DMS153 treated with DMSO at 0.1 percent for 48 hours (cell line): Measurements from ENCODE around the gene TP73.
"Not testable (repeated sequence)": the region's sequence is repeated elsewhere in the genome, so short reads cannot be mapped to it uniquely, and the experiment has no call there.

Experiments used
- DNase-seq: peaks from one replicate; lab custom pipeline; 2025; ENCODE audit not compliant: unreplicated experiment; lab: John Stamatoyannopoulos, UW

Gene TP73

DNA sequence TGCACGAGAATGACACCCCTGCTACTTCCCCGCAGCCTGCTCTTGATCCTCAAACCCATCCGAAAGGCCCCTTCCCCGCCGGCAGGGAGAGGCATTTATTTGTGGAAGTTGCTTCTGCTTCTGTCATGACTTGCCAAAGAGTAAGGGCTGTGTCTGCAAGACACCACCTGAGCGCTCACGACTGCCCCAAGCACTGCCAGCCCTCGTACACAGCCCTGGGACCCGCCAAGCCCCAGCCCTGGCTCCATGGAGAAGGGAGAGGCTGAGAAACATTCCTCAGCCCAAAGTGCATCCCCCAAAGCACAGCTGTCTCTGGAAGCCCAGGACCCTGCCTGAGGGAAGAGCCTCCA, 33.8 kb upstream of the TP73 start:
- no peak for DNase-seq

DNA sequence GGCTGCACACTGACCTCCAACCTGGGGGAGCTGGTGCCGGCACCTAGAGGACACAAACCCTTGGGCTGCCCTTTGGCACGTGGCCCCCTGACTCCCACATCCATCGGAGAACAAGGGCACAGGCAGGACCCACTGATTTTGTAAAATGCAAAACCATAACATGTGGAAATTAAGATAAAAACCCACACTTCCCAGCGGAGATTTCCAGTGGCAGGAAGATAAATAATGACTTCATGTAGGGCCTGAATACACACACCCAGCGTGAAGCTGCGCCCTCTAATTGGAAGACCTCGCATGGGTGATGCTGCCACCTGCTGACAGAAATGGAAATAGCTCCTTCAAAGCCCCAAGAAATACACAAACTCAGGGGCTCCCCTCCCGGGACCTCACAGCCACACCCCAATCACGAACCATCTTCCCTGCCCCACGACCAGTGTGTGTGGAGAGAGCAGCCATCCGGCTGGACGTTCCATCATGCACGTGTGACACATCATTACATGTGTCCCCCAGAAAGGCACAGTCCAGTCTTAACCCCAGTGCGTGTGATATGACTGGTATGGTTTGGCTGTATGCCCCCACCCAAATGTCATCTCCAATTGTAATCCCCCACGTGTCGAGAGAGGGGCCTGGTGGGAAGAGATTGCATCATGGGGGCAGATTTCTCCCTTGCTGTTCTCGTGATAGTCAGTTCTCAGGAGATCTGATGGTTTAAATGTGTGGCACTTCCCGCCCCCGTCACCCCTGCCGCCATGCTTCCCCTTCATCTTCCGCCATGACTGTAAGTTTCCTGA, 33.2 kb upstream of the TP73 start:
- DNase-seq, result peak; percentile 23

DNA sequence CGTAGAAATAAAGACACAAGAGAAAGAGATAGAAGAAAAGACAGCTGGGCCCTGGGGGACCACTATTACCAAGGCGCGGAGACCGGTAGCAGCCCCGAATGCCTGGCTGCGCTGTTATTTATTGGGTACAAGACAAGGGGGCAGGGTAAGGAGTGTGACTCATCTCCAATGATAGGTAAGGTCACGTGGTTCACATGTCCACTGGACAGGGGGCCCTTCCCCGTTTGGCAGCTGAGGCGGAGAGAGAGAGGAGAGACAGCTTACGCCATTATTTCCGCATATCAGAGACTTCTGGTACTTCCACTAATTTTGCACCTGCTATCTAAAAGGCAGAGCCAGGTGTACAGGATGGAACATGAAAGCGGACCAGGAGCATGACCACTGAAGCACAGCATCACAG, 31.6 kb upstream of the TP73 start:
- DNase-seq, result no peak

DNA sequence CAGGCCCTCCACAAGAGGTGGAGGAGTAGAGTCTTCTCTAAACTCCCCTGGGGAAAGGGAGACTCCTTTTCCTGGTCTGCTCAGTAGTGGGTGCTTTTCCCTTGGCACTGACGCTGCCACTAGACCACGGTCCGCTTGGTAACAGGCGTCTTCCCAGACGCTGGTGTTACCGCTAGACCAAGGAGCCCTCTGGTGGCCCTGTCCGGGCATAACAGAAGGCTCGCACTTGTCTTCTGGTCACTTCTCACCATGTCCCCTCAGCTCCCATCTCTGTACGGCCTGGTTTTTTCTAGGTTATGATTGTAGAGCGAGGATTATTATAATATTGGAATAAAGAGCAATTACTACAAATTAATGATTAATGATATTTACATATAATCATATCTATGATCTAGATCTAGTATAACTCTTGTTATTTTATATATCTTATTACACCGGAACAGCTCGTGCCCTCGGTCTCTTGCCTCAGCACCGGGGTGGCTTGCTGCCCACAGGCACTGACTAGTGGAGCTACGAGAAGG, 31.1 kb upstream of the TP73 start:
- DNase-seq, result not testable (repeated sequence)

DNA sequence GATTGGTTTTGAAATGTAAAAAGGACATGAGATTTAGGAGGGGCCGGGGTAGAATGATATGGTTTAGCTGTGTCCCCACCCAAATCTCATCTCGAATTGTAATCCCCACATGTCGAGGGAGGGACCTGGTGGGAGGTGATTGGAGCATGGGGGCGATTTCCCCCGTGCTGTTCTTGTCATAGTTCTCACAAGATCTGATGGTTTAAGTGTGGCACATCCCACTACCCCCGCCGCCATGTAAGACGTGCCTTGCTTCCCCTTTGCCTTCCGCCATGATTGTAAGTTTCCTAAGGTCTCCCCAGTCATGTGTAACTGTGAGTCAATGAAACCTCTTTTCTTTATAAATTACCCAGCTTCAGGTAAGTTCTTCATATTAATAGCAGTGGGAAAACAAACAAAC, 30.2 kb upstream of the TP73 start:
- not testable (repeated sequence) for DNase-seq

DNA sequence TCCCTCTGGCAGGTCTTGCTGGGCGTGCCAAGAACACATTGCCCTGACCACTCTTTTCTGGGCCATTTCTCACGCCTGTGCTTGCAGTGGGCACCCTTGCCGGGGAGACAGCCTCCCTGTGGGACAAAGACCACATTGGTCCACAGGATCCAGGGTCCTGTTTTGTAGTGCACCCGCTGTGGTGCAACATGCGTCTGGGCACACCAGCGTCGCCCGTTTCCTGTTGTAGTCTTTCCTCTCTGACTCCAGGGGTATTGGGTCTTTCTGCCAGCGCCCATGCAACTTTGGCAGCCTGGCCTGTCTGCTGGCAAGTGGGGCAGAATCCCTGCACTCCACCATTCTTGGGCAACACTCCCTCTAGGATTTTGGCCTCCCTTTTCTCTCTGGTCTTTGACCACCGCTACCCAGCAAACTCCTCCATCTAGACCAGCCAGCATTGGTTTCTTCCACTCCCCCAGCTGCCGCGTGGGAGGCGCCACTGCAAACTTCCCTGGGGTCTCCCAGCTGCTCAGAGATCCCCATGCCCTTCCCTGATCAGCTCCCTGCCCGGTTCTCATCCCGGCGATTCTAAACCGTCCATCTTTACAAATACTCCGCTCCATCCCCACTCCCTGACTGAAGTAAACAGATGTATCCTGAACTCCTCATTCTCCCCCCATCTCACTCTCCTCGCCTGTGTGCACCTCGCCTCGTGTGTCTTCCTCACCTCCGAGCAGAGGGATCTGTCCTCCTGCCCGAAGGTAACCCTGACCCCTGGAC, 28.7 kb upstream of the TP73 start:
- DNase-seq, result no peak

DNA sequence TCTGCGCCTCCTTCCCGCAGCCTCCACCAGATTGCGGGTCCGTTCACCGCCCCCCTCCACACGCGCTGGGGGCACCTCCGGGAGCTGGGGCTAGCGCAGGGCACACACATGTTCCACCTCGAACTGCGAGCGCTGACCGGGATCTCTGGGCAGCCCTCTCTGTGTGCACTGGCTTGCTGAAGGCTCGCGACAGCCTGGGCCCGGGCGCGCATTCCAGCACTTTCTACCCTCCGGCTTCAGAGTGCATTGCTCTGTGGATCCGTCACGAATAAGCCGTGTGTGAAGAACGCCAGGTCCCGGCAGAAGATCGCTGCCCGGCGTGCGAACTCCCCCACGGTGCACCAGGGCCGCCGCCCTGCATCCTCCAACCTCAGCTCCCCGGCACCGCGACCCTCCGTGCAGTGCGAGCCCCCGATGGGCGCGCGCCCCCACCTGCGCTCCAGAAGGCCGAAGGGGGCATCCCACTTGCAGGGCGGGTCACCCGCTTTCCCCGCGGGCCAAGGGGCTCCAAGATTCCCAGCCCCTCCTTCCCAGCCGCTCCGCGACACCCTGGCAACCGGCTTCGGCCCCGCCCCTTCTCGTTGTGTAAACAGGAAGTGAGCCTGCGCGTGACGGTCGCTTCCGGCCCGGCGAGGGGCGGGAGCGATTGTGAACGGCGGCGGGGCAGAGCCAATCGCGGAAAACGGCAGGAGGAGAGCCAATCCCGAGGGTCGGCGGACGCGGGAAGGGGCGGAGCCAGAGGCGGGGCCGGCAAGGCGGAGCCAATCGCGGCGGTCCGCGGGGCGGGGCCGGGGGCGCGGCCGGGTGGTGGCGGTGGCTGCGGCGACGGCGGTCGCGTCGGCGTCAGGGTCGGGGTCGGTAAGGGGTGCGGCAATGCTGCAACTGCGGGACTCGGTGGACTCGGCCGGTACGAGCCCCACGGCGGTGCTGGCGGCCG, 27.8 kb upstream of the TP73 start, which contains the start of gene TPRG1L:
TSS of gene TPRG1L (plus strand) at position 816 of the 937 bp plus-strand sequence. CDS start at position 874, 58 bp downstream.
- DNase-seq, result peak; percentile 28

DNA sequence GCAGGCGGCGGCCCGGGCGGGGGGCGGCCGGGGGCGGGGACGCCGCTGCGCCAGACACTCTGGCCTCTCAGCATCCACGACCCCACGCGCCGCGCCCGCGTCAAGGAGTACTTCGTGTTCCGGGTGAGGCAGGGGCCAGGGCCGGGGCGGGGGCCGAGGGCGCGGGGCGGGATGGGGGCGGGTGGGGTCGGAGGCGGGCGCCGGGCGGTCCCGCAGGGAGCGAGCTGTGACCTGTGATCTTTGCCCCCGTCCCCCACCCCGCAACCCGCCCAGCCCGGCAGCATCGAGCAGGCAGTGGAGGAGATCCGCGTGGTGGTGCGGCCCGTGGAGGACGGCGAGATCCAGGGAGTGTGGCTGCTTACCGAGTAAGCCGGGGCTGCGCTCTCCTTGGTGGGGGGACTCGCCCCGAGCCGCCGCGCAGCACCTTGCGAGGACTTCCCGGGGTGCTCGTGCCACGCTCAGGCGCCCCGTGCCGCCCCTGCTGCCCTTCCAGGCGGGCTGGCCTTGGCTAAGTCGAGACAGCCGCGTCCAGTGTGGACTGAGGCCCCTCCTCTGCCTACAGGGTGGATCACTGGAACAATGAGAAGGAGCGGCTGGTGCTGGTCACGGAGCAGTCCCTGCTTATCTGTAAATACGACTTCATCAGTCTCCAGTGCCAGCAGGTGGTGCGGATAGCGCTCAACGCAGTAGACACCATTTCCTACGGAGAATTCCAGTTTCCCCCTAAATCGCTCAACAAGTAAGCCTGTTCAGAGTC, 27.0 kb upstream of the TP73 start:
- no peak for DNase-seq

DNA sequence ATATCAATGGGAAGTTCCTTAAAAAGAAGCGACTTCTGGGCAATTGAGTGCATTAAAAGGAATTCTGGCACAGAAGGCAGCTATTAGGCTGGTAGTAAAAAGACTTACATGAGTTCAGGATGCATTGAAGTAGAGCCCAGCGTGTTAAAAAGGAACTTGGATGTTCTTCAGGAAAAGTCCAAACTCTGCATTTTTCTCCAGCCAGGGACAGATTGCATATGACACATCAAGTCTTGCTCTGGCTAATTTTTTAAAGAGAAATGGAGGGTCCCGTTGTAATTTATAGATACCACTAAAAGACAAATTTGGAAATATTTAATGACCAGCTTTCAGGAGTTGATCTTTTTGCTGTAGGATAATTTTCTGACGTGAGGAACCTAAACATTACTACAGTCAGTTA, 26.3 kb upstream of the TP73 start:
- DNase-seq, result no peak

DNA sequence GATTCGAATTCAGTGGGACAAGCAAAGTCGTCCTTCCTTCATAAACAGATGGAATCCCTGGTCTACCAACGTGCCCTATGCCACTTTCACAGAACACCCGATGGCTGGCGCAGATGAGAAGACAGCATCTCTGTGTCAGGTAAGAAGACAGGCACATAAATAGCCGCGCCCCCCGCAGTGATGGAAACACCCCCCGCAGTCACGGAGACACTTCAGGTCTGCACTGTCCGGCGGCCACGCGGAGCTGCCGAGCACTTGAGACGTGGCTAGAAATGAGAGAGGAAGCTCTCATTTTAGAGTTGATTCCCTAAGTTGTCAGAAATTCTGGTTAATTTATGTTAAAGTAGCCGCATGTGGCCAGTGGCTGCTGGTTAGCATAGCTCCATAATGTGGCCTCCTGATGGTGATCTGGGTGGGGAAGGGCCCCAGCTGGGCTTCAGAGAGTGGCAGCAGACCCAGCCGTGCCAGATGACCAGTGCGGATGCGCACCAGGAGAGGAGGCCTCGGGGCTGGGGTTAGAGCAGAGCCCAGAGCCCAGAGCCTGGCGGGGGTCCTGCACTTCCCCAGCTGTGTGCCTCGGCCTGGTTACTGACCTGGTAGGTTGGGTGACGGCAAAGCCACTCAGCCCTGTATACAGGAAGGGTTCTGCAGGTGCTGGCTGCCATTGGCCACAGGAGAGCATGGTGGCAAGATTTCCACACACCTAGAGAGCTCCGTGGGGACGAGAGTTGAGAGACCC, 24.6 kb upstream of the TP73 start:
- no peak for DNase-seq

DNA sequence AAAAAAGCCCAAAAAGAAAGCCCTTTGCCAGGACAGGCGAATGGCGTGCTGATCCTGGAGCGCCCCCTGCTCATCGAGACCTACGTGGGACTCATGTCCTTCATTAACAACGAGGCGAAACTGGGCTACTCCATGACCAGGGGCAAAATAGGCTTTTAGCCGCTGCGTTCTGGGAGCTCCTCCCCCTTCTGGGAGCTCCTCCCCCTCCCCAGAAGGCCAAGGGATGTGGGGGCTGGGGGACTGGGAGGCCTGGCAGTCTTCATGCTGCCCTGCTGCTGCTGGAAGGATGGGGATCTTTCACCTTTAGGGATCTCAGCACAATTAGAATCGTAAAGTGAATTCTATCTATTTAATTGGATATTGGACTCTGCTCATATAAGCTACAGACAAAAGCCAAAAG, 23.9 kb upstream of the TP73 start:
- no peak for DNase-seq

DNA sequence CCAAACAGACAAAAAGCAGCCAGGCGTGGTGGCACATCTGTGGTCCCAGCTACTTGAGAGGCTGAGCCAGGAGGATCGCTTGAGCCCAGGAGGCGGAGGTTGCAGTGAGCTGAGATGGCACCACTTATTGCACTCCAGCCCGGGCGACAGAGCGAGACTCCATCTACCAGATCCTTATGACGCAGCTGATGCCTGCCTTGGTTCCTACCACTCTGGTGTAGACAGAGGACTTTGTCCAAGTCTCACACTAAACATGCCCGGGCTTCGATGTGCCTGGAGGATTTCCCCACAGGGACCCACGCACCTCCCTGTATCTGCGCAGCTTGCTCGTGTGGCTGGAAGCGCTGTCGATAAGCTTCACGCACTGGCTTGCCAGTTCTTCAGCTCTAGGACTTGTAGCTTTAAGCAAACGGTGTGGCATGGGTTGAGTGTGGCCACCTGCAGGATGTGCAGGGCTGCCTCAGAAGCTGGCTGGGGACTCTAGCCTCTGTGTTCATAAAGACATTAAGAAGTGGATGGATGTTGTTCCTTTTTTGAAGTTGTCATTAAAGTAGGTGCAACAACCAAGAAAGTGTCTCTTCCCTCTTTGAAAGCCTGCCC, 22.7 kb upstream of the TP73 start:
- no peak for DNase-seq

DNA sequence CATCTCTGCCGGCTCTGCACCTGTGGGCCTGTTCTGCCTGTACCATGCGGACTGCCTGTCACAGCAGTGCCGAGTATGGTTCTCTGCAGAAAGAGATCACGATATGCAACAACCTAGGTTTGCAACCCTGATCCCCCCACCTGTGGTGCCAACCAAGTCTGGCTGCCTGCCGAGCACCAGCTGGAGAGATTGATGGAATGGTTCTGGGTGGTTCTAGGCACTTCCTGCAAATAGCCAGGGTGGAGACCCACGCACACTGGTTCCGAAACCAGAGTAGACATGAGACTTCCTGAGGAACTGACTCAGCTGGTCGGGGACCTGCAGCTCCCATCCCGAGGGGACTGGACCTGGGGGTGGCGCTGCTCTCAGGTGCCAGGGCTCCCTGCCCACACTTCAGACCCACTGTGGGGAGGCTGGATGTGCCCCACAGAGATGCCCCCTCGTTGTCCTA, 22.1 kb upstream of the TP73 start:
- DNase-seq, result no peak

DNA sequence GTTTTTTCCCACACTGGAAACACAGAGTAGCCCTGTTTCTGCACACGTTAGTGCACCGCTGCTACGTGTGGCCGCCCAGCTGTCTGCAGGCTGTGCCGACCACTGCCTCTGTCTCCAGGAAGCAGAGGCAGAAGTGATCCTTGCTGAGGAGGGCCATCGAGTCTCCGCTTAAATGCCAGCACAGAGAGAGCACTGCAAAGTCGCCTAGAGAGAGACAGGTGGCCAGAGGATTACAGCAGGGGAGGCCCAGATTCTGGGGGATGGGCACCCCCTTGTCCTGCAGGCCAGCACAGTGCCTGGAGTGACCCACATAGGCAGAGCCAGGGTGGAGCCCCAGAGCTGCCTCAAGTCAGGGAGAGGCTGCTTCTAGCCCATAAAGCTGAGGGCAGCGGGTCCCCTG, 21.4 kb upstream of the TP73 start:
- DNase-seq, result no peak

DNA sequence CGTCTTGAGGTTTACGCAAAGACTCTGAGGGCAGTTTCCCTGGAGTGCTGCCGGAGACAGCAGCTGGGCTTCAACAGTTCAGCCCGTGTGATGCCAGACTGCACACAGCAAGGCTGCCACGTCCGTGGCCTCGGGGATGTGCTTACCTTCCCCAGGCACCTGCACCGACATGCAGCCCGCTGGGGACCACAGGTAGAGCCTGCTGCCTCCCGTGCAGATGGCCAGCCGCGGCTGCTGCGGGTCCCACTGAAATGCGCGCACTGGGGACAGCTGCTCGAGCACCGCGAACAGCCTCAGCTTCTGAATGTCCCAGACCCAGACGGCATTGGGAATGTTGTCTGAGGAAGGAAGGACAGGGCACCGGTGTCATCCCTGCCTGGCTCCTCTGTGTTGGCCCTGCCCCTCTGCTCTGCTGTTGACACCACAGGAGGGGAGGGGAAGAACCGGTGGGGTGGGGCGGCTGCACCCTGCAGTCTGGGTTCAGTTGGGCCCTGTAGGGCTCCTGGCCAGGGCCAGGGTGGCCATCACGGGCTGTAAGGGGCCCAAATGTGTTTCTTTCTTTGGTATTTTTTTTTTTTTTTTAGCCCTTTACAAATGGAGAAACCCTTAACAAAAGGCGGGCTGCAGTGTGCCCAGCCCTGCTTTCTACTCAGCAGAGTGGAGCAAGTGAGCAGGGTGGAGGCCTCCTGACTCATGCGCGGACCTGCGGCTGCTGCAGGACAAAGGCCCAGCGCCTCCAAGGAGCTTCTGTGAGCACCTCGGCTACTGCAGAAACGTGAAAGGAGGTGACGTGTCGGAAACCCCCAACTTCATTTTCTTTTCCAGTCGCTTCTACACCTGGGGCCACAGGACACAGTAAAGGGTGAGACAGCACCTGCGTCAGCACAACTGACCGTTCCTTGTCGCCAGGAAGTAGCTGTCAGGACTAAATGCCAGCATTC, 20.7 kb upstream of the TP73 start:
- DNase-seq, result no peak

DNA sequence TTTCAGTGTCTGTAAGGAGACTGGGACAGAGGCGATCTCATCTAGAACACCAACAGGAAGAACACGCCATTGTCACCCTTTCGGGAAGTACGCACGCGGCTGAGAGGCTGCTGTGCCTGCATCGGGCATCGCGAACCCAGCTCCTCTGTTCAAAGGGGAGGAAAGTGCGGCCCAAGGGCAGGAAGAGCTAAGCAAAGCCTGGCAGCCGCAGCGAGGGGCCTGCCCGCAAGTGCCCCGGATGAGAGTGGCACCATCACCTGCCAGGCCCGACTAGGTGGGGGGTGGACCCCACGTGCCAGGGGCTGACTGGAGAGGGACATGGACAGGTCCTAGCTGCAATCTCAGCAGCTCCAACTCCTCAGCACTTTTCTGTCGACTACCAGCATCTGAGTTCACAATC, 20.0 kb upstream of the TP73 start:
- DNase-seq, result no peak

DNA sequence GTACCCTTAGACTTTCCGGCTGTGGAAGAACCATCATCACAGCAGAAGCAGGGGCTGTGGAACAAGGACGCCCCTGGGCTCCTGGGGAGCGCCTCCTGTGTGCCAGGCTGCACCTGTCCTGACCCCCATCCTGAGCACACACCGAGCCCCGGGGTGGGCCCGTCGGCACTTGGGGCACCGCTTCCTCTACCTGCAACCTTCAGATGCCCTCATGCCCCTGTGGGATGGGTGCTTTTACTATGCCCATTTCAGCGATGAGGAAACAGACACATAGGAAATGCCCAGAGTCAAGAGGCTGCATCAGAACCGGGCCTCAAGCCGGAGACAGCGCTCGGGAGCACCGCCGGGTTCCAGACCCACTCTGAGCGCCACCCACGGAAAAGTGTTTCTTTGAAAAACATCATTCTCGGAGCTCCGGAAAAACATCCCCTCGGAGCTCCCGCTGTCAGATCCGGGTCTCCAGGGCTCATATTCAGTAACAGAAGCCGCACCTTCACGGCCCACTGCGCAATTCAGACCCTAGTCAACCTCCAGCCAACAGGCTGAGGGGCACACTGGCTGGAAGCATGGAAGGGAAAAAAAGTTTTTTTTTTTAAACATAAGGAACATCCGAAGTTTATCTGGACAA, 19.5 kb upstream of the TP73 start:
- DNase-seq, result no peak
